ENCODE measurements around the gene FRG2C.
"Not testable (repeated sequence)": the region's sequence is repeated elsewhere in the genome, so short reads cannot be mapped to it uniquely, and the experiment has no call there.

The FRG2C gene

DNA sequence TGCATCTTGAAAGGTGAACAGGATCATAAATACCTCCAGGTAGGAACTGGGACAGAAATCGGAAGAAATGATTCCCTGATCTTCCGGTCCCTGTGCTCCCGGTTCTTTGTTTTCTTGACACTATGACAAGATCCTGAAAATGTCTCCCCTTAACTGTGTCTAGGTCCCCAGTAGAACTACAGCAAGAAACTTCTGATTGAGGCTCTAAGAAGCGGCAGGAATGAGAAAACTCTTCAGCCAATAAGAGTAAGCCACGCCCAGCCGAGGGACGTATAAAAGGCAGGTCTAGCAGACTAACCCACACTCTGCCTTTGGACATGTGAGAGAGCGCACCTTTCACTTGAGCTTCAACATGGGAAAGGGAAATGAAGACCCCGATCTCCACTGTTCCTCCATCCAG lies at the start of gene FRG2C:
TSS of gene FRG2C (plus strand) at position 301 of the 400 bp plus-strand sequence. CDS start at position 353, 52 bp downstream.
- DNase-seq = not testable (repeated sequence)

- DNase-seq = not testable (repeated sequence)
Measured at GRCh38 chr3:75618666-75619305, 45.3 kb upstream of the FRG2C start.

- not testable (repeated sequence) for DNase-seq
Measured at GRCh38 chr3:75619481-75620031, 44.6 kb upstream of the FRG2C start.

DNA sequence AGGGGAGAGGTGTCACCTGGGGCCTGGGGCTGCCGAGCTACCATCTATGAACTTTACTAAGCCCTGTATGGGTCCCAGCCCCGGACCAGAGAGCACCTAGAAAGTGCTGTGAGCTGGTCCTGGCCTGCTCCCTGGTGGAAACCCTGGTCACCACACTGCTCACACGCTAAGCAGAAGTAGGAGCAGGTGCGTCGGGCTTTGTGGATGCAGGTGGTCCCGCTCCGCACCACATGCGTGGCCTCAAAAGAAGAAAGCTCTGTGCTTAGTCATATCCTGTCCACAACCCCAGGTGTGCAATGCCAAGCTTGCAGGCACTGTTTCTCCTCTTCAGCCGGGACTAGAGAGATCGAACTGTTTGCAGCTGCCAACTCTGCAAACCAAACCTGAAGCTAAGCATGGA lies 42.4 kb upstream of the FRG2C start:
- not testable (repeated sequence) for DNase-seq

GRCh38 chr3:75623656-75624055 lies 40.5 kb upstream of the FRG2C start:
- not testable (repeated sequence) for DNase-seq

DNA sequence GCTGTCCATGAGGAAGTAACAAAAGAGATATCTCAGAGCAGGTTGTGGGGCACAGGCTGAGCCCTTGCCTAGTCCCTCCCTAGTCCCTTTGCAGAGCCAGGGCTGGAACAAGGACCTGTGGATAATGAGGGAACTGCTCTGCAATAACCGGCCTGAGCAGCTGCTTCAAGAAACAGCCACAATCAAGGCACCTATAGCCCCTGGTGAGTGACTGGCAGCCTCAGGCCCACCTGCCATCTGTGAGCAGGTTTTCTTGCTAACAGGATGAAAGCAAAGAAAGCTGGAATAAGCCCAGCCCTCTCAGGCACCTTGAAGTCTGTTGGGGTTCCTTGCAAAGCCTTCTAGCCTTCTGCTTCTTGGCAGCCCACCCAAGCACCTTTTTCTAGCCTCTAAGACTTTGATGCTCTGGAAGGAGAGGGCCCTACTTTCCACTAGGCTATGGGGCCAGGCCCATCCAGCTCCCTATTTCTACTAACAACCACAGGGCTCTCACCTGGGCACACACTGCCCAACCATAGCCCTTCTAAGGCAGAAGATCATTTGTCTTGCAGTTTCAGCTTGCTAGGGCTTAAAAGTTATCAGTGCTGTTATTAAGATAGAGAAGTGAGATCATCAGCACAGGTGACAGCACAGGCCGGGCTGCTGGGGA lies 33.1 kb upstream of the FRG2C start:
- not testable (repeated sequence) for DNase-seq

GRCh38 chr3:75631541-75631940 lies 32.6 kb upstream of the FRG2C start:
- no peak for DNase-seq

DNA sequence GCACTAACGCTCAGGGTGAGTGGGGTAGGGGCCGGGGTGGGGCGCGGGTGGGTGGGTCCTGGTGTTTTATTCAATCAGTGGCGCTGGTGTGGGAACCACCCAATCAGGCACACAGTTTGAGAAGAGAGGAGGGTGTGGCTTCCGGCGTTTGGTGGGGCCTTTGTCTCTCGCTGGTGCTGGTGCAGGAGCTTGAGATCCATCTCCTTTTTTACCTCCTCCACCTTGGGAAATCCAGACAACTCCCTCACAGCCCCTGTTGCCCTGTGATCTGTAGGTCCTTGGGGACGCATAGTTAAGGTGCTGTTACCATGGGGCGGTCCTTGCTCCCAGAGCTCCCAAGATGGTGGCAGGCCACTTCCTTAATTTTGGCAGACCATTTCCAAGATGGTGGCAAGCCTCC lies 25.2 kb upstream of the FRG2C start:
- DNase-seq = not testable (repeated sequence)

DNA sequence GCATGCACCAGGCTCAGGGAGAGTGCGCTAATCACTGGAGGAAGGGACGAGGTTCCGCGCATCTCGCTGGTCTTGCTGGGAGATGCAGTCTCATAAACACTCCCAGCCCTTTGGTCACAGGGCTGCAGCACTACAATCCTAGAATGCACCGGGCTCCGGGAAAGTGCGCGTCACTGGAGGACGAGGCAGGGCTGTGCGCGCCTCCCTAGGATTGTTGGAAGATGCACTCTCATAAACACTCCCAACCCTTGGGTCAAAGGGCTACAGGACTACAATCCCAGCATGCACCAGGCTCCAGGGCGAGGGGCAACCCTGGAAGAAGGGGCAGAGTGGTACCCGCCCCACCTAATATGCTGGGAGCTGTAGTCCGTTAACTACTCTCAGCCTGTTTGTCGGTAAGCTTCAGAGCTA lies 23.0 kb upstream of the FRG2C start:
- peak; percentile 47 to 50 for DNase-seq

DNA sequence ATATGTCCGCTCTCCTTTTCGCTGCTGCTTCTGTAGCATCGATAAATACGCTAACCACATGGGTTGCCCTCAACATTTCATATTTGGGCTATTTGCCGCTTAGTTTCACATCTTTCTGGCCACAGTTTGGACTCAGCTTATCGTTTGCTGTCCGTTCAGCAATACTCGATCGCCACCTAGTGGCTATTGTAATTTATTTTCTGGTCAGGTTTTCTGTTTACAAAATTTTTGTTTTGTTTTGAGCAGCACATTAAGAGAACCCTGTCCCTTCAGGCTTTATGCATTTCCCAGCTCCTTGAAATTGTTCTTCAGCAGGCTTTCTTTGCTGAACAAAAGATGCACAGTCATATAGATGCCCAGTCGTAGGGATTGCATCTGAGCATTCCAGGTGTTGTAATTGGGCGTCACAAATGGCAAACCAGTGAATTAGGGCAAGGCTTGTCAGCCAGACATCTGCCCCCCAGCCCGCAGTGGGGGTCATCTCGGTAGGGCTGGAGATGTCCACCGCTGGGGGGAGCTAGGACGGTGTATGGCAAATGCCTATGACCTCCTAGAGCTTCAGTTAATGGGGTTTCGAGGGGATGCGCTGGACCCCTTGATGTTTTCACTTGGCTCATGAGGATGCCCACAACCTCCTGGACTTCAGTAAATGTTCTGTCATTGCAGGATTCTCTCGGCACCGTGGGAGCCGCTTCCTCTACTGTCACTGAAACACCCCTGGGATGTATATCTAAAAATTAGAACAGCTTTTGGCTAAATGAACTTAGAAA lies 20.9 kb upstream of the FRG2C start:
- DNase-seq = not testable (repeated sequence)

- not testable (repeated sequence) for DNase-seq
Measured at GRCh38 chr3:75645548-75645947, 18.6 kb upstream of the FRG2C start.

GRCh38 chr3:75650191-75650590 lies 13.9 kb upstream of the FRG2C start:
- DNase-seq = no peak

- DNase-seq = not testable (repeated sequence)
Measured at GRCh38 chr3:75655101-75655904, 8.8 kb upstream of the FRG2C start.

DNA sequence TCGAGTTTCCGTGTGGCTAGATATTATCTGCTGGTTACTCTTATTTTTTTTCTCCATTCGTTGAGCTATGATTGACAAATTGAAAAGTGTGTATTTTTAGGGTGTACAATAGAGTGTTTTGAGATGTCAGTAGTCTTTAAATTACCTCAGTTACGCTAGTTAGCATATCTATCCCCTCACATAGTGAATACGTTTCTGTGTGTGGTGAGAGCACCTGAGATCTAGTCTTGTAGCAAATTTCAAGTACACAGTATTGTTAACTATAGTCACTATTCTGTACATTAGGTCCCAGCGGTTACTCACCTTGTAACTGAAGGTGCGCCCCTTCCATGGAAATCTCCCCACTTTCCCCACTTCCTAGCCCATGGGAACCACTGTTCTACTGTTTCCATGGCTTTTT lies 8.2 kb upstream of the FRG2C start:
- not testable (repeated sequence) for DNase-seq

GRCh38 chr3:75658411-75659107 lies 5.6 kb upstream of the FRG2C start:
- not testable (repeated sequence) for DNase-seq

- DNase-seq = not testable (repeated sequence)
Measured at GRCh38 chr3:75659108-75659433, 5.1 kb upstream of the FRG2C start.

DNA sequence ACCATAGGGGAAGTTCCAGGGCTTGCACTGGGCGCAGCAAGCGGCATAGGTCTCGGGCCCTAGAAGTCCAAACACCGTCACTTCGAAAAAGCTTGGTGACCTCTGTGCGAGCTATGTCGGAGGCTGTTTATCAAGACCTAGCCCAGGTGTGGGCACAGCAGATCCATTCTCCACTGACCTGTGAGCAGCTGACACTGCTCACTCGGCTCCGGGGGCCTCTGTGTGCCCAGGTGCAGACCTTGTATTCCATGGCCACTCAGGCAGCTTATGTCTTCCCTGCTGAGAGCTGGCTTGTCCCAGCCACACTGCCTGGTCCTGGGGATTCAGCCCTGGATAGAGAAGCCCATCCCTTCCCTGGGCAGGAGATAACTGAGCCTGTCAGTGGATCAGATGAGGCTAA lies 1.5 kb downstream of the FRG2C start:
- DNase-seq = not testable (repeated sequence)

DNA sequence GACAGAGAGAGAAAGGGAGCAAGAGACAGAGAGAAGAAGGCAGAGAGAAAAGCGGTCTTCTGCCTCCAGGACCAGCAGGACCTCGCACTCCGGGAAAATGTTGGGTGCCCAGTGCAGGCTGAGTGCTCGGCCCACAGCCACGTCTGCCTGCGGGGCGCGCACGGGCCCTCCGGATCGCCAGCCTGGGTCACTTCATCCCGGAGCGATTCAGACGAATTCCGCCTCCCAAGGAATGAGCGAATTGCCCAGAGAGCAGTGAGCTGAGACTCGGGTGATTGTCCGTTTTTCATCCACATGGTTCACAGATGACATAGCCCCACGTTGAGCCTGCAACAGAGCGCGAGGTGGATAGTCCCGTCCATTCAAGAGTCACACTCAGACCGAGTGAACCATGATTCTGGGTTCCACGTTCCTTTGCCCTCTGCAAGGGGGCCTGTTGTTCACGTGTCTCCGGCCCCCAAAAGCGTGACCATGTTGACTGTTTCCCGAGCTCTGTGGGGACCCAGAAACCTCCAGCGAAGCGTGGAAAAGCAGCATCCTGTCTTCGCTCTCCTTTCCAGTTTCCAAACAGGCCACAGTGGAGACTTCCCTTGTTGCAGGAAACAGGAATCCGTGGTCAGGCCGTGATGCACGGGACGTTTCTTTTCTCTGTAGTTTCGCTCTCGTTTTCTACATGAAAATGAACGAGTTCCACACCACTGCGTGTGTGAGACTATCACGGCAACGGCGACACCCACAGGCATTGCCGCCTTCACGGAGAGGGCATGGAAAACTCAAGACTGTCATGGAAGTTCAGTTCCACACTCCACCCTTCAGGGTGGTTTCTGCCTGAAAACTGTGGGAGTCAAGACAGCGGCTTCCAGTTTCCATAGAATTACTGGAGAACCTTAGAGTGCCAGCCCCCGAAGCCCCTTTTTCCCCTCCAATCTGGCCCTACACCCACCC lies 3.9 kb downstream of the FRG2C start:
- not testable (repeated sequence) for DNase-seq

- DNase-seq = not testable (repeated sequence)
Measured at GRCh38 chr3:75668759-75669347, 4.7 kb downstream of the FRG2C start.

Measured in activated CD4-positive, alpha-beta T cell treated with anti-CD3 and anti-CD28 coated beads, Interleukin-2, amount 50 U/mL, for 48 hours (primary cell).